CD4-positive, alpha-beta T cell treated with Interleukin-4 for 4 hours (primary cell): ENCODE results near the gene RGL2.
"Not testable (repeated sequence)": the region's sequence is repeated elsewhere in the genome, so short reads cannot be mapped to it uniquely, and the experiment has no call there.

ENCODE experiments used
- DNase-seq: peaks from one replicate; pipeline ENCODE4 v3.0.0-alpha.2; 2020

RGL2 gene

DNA sequence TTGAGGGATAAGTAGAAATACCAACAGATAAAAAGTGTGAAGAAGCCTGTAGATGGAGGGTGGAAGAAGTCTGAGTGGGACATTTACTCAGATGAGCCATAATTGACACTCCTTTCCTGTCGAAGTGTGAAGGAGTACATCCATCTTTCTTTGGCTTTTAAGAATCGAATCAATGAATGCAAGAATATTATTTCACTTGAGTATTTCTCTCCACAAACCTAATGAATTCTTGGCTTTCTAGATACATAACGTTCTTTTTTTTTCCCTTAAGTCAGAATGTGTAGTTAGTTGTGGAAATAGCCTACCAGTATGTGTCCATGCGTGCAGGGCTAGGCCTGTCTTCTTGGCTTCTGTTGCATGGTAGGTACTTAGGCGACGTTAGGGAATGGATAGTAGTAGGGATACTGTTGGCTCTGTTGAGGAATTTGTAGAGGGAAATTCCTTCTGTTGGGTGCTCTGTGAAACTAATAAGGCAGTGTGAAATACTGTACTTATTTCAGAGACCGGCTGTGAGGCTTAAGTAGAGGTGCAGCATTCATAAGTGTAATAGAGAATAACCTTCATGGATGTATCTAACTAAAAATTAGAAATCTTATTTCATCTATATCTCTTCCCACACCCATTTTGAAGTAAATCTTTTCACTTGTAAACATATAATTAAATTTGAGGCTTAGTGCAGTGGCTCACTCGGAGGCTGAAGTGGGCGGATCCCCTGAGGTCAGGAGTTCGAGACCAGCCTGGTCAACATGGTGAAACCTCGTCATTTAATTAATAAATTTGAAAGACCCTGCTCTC, 25.4 kb downstream of the RGL2 start:
- DNase-seq: no peak

DNA sequence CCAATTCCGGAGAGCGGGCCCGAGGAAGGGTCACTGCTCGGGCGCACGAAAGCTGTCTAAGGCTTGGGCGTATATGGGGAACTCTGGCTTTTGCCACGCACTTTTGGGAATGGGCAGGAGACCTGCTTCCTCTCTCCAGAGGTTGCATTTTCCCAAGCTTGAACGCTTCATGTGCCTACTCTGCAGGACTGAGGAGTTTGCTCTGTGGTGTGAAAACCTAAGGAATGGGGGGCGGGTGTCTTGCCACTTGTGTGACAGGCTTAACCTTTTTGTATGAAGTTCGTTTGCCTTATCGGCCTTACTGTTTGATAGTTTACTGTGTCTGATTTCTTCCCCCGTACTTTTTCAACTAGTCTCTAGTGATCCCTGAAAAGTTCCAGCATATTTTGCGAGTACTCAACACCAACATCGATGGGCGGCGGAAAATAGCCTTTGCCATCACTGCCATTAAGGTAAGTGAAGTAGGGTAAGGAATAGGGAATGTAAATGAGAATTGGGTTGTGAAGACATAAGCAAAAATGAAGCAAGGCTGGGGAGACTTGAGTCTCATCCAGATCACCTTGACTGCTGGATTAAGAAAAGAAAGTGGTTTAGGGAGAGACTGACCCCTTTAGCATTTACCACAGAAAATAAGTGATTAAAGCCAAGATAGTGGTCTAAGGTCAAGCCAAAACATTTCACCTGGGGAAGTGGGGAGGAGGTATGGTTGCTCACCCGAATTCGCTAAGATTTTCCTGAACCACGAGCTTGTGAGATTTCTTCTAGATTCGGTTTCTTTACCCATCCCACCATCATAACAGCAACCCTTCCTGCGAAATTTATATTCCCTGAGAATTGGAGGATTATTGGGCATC, 26.2 kb downstream of the RGL2 start:
- no peak for DNase-seq

DNA sequence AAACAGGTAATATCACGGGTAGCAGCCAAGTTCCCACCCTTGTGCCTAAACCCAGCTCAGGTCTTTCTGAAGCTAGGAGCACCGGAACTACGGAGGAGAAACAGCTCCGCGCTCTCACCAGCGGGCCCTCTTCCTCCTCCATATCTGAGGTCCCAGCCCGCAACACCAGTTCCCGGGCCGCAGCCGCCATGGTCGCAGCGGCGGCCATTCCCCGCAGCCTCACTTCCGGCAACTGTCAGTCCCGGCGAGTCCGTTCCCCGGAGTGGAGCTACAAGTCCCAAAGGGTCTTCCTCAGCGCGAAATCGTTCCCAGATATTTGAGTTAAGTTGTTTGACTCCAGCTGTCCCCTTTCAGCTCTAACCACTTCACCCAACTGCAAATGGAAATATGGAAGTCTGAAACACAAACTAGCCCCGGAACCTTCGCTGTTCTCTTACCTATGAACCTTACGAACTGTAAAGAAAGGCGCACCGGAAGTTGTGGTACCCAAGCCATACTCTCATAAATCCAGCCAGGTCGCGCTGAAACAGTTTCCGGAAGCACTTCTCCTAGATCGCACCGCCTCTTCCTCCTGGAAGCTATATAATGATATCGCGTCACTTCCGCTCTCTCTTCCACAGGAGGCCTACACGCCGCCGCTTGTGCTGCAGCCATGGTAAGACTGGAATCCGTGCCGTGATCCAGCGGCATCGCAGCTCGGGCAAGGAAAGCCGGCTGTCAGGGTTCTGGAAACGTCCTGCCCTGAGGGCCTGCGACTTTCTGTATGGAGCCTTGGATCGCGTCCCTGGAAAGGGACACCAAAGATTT, 27.1 kb downstream of the RGL2 start, which contains the start of the genes RPS18 and VPS52:
RPS18 (plus strand) TSS at position 608 of the 807 bp plus-strand sequence; CDS start at position 653, 45 bp downstream.
VPS52 (minus strand) TSS at position 409 of the 807 bp plus-strand sequence; CDS start at position 208, 201 bp downstream.
- DNase-seq: peak; percentile 98

DNA sequence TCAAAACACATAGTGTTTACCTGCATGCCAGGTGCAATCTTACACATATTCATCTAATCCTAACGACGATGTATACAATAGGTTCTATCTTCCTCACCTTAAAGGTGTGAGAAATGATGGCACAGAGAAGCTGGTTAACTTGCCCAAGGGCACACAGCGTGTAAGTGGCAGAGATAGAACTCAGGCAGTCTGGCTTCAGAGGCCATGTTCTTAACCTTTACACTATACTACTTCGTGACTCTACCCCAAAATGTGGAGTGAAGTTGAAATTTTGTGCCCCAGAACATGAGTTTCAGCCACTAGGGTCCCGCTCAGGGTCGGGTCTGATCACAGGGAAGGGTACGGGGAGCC, 27.6 kb downstream of the RGL2 start:
- no peak for DNase-seq

DNA sequence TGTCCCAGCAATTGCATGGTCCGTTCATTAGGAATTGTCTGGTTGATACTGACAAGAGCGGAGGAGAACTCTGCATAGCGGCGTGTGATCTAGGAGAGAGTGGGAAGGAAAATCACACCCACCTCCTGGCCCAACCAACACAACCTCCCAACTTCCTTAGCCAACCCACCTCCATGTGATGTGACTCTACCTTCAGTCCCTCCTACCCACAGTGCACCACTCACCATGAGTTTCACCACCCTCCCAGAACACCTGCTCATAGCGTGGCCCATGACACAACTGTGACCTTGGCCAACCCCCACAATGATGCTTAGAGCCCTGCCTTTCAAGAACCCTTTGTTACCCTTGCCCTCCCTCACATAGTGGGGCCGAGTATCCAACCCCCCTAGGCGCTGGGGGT, 34.7 kb downstream of the RGL2 start:
- no peak for DNase-seq

DNA sequence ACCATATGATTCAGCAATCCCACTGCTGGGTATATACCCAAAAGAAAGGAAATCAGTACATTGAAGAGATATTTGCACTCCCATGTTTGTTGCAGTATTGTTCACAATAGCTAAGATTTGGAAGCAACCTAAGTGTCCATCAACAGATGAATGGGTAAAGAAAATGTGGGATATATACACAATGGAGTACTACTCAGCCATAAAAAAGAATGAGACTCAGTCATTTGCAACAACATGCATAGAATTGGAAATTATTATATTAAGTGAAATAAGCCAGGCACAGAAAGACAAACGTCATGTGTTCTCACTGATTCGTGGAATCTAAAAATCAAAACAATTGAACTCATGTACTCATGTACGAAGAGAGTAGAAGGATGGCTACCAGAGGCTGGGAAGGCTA, 36.3 kb downstream of the RGL2 start:
- DNase-seq: not testable (repeated sequence)

DNA sequence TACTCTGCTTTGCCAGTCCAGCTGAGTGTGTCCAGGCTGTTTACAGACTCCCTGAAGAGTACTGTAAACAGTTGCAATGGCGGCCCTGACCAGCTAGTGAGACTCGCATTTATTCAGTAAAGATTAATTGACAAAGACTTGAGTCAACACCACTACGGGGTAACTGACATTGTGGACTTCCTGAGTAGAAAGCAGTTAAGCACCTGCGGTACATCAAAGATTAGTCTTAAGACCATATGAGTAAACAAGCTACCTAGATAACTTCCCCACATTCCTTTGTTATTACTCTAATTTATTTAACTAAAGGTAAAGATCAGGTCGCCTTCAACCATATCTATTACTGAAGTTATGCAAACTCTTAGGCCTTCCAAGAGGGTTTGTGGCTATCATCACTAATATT, 39.7 kb downstream of the RGL2 start:
- DNase-seq: no peak

DNA sequence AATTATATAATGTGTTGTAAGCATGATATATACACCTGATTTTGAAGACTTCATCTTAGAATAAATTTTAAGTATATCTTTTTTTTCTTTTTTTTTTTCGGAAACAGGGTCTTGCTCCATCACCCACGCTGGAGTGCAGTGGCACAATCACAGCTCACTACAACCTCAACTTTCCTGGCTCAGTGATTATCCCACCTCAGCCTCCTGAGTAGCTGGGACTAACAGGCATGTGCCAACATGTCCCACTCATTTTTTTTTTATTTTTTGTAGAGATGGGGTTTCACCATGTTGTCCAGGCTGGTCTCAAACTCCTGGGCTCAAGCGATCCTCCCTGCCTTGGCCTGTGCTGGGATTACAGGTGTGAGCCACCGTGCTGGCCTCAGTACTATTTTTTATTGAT, 44.2 kb downstream of the RGL2 start:
- no peak for DNase-seq

DNA sequence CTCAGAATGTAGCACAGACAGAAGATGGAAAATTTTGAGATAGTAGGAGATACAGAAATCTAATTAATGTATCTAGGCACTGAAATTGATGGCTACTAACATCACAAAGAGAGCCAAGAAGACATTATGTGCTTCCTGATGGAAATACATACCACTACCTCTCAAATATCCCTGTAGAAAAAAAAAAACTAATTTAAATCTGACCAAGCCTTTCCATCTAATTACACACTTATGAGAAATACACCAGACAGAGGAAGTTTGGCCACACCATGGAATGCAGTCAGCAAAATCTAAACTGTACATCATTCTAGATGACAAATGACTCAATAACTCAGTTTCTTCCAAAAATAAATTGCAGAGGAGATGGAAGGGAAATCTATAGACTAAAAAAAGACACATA, 46.0 kb downstream of the RGL2 start:
- no peak for DNase-seq

DNA sequence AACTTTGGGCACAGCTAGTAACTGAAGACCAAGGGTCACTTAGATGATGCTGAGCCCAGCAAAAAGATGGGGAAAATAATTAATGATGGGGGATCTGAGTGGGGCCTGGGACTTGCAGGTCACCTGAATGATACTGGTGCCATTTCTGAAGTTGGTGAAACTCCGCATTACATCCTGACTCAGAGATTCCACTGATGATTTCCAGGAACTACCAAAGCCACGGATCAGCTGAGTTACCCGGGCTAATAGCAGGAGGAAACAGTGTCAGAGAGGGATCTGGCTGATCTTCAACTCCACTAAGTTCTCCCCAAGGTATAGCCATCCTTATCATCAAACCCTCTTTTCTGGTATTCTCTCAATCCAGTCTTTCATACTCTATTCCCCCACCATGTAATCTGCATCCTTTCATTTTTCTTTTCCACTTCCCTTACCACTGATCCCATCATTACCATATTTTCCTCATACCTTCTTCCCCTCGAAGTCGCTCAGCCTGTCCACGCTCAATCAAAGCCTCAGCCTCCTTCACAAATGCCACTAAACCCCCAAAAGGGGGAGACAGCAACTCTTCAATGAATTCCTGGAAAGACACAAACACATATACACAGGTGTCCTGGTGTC, 47.2 kb downstream of the RGL2 start:
- no peak for DNase-seq

DNA sequence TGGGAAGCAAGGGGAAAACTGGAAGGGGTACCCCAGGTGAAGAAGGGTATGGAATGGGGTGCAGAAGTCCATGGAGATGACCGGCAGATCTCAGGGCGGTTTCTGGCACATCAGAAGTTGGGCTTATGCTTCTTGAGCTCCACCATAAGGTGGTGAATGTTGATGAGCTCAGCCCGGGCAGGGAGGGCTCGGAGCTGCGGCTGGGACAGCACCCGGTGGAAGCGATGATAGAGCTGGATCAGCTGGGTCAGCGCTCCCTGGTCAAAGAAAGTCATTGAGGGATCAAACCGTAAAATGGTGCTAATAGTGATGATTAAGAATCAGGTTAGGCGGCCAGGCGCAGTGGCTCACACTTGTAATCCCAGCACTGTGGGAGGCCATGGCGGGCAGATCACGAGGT, 48.0 kb downstream of the RGL2 start:
- no peak for DNase-seq

DNA sequence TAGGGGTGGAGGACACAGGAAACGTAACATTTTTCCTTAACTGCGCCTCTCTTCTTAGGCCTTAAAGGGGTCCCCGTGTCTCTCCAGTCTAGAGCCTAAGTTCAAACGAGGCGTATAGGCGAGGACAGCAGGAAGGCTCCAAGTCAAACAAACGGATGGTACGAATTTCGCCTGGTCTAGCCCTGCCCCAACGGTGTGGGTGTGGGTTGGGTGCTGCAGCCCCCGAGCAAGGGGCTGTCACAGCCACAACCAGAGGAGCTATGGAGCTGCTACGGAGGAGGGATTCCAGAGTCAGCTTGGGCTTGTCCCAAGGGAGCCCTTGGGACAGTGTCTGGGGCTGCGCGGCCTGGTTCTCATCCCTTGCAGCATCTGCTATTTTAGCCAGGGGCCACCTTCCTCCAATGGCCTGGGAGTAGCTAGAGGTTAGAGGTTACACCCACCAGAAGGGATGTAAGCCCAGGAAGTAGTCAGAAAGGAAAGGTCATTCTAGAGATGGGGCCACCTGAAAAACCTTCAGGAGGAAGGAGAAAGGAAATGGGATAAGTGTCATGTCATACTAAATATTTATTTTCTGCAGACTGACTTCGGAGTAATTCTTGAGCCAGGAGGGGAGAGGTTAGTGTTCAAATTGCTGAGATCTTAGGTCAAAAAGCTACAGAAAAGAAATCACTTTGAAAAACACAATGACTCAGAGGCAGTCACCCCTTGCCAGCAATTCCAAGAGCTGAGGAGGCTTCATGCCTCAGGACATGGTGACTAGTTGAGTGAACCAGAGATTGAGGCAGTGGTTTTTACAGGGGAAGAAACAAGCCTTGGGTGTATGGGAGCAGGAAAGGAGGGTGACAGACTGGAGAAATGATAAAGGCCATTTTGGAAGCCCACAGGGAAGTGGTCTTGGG, 48.8 kb downstream of the RGL2 start:
- DNase-seq: no peak

DNA sequence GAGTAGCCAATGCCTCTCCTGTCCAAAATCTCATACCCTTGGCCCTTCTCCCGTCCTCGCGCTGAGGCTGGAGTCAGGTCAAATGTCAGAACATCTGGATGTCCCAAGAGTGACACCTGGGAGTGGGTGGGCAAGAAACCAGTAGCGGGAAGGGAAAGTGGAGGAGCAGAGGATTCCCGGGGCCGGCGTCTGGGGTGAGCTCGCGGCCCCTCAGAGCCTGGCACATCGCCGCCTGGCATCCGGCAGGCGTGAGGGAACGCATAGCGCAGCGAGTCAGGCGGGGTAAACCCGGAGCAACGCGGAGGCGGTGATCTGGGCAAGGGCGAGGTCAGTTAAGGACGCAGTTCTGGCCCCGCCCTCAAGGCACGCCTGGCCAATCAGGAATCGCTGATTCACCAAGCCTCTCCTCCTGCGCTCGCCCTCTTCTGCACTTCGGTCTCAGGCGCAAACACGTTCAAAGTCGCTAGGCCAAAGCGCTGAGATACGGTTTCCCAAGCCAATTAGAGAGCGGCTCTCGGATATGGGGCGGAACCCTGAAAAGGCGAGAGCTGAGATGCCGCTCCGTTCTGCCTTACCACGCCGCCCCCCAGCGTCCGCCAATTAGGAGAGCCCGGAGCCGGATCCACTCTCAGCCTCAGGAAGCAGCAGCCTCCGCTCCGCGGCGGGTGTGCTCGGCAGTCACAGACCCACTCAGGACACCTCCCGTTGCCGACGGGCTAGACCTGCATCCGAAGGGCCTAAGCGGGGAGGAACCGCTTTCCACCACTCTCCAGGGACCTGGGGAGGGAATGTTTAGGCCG, 49.6 kb downstream of the RGL2 start:
- DNase-seq: peak; percentile 99

DNA sequence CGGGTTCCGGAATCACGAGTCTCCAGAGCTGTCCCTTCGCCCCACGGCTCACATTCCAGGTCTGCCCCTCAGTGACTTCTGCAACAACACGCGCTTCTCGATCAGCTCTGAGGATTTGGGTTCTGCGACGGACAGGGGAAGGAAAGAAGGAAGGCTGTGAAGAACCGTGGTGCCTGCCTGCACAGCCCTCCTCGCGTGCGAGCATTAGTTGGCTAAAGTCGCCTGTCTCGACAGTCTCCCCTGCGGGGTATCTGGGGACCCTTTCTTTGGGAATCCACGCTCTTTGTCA, 50.2 kb downstream of the RGL2 start:
- DNase-seq: no peak

DNA sequence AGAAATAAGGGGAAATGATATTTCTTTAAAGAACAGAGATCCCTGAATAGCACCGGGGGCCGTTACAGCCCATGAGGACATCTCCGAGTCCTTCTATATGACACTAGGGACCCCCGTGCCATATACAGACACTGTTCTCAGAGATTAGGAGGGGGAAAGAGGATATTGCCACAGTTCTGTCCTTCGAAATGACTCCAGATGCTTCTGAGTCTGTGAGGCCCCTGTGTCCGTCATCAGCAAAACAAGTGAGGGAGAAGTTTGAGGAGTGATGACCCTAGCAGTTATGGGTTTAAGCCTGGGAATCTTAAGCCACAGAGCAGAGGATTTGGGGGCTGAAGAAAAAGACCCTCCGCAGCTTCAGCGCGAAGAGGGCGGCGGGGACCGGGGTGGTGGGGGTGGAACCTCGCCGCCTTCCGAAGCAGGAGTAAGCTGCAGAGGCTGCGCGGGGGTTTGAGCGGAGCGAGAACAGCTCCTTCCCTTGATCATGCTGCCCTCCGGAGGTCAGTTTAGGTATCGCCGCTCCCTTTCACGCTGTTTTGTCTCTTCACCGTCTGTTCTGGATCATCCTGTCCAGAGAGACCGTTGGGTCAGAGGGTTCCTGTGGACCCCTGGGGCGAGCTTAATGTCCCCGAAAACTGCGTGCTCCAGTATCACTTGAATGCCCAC, 50.6 kb downstream of the RGL2 start:
- peak; percentile 87 for DNase-seq

DNA sequence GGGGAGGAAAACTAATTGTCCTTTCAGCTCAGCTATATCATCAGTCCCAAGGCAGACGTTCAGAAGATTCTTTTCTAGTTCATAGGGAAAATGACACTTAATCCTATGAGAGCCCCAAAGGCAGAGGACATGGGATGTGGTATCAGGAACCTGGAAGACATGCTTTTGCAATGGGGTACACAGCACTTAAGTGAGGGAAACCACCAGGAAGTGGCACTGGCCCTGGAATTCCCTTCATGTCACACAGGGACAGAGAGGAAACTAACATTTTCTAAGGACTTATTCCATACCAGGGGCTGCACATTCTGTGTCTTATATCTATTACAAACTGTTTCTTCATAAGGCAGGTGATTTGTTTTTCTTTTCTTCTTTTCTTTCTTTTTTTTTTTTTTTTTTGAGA, 55.3 kb downstream of the RGL2 start:
- DNase-seq: no peak

DNA sequence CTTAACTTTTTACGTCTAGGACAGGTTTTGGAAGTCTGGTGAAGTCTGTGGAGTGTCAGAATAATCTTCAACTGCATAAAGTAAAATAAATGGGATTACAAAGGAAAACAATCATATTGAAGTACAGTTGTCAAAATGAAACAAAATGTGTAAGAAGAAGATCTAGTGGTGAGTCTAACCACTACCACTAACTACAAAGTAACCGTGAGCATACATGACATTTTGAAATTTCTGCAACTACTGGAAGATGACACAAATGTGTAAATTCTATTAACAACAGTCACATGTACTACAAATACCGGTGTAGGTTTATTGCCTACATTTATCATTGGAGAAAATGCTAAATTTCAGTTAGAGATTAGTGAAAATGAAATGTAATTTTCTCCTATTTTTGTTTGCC, 56.8 kb downstream of the RGL2 start:
- DNase-seq: no peak
